Rectal smooth muscle tissue (tissue), 1 donor: ENCODE measurements around the gene HDAC7.

Experiments
- H3K27ac ChIP-seq: one replicate; pipeline ENCODE4 v1.7.0; 2013; ENCODE audit warnings: low read depth, low read length, inconsistent platforms
- H3K27me3 ChIP-seq: one replicate; pipeline ENCODE4 v1.7.0; 2013; ENCODE audit warnings: low read length; ENCODE audit not compliant: control insufficient read depth, insufficient read depth
- H3K36me3 ChIP-seq: one replicate; pipeline ENCODE4 v1.7.0; 2013; ENCODE audit warnings: low read length; ENCODE audit not compliant: control insufficient read depth, insufficient read depth
- H3K4me1 ChIP-seq: one replicate; pipeline ENCODE4 v1.7.0; 2013; ENCODE audit warnings: low read length; ENCODE audit not compliant: control insufficient read depth, insufficient read depth
- H3K4me3 ChIP-seq: one replicate; pipeline ENCODE4 v1.7.0; 2013; ENCODE audit warnings: low read length
- H3K9ac ChIP-seq: one replicate; pipeline ENCODE4 v1.7.0; 2013; ENCODE audit warnings: low read length

Gene HDAC7

DNA sequence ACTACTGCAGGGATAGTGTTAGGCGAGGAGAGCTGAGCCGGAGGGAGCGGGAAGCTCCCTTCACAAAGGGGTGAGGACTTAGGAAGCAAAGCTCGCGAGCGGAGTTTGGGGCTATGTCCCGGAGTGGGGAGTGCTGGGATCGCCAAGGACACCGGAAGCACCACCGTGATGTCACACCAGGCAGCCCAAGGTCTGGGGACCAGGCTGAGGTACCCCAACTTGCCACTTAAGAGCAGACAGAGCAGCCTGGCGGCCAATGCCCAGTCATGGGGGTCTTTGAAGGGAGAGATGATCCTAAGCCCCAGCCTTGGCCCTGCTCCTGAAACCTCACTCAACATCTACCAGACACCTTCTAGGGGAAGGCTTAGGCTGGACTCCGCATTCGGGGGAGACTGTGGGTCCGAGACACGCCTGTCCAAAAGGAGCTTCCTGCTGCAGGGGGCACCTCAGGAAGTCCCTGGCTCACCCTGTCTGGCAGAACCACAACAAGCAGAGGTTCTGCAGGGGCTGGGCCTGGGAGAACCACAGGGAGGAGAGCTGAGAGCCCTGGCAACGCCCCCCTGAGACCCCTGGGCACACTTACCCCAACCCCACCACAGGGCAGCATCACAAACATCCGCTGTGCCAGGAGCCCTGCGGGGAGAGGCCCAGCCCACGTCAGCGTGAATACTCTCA lies 28.9 kb downstream of the HDAC7 start:
- no peak overlapping the region for H3K27ac ChIP-seq
- peaks cover 61% of the 10 kb centered on the region for H3K36me3 ChIP-seq

DNA sequence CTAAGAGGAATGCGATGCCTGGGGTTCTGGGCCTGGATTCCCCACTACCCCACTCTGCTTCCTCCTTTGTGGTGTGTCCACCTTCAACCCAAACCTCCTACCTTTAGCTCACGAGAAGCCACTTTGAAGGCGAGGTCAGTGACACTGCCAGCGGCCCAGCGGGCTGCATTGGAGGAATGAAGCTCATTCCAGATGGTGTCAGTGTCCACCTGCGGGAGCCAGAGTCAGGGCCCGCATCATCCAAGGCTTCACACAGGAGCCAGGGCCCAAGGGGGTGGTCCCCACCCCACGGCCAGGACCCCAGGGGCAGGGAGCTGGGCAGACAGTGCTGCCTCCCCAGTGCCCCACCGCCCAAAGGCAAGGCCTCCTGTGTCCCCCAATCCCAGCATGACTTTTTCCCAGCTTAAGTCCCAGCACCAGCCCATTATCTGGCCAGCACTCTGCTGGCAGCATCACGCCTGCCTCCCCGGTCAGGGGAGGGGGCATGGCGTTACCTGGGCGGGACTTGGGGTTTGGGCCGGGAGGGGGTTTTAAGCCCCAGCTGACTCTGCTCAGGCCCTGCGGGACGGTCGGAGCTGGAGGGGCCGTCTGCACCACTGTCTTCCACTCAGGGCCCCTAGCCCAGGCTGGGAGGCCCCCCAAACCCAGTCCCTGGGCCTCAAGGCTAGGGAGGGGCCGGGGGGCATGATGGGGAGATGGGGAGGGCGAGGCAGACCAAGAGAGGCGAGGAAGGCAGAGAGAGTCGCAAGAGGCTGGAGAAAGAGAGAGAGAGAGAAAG lies 29.8 kb downstream of the HDAC7 start:
- Histone ChIP-seq H3K4me1 (no peaks in the 10 kb centered on the region), H3K27ac (no peak overlapping the region), H3K36me3 (peaks cover 63% of the 10 kb centered on the region), H3K27me3 (no peaks in the 10 kb centered on the region), H3K4me3 (no peak overlapping the region), H3K9ac (no peak overlapping the region)

More for the DNA sequence above, 28.9 kb downstream of the HDAC7 start:
- Histone ChIP-seq H3K27me3 (no peaks in the 10 kb centered on the region), H3K4me3 (no peak overlapping the region), H3K9ac (no peak overlapping the region), H3K4me1 (no peaks in the 10 kb centered on the region)

DNA sequence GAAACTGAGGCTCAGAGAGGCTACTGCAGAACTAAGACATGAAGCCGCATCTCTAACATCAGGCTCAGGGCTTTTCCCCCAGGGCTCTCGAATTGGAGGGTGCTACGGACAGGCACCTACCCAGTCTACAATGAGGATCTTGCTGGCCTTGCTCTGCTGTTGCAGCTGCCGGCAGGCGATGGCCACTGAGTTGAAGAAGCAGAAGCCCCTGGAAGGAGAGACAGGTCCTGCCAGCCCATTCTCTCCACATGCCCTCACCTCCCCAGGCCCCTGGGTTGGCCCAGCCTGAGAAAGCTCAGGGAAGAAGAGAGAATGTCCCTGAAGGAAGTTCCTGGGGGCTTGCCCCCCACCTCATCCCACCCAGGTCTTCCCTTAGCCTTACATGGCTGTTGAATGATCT lies 30.6 kb downstream of the HDAC7 start:
- Histone ChIP-seq H3K4me1 (no peaks in the 10 kb centered on the region), H3K36me3 (peaks cover 62% of the 10 kb centered on the region), H3K9ac (no peak overlapping the region)

DNA sequence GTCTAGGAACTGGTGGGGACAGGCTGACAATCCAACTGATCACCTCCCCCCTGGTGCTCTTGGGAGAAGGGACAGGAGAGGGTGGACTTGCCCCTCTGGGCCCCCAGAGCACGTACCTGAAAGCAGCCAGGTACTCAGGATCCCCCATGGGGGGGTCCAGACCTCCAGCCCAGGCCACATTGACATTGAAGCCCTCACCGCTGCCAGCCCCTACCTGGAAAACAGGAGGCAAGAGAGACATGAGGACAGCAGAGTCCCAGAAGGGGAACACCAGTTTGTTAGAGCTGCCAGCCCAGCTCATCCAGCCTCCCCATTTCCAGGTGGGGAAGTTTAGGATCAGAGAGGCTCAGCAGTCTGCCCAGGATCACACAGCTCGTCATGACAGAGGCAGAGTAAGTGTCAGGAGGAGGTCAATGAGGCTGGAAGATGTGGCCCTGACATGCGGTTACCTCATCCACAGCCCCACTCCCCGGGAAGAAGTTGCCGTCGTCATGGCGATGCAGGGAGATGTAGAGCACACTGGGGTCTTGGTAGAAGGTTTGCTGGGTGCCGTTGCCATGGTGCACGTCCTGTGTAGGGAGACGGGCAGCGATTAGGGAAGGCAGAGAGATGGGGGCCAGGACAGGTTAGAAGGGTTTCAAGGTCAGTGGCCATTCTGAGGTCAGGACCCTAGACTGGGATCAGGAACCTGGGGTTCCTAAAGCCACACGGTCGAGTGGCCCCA lies 31.9 kb downstream of the HDAC7 start:
- no peak overlapping the region for H3K4me3 ChIP-seq
- no peaks in the 10 kb centered on the region for H3K4me1 ChIP-seq
- no peak overlapping the region for H3K9ac ChIP-seq
- no peaks in the 10 kb centered on the region for H3K27me3 ChIP-seq
- H3K27ac ChIP-seq, result no peak overlapping the region
- H3K36me3 ChIP-seq, result peaks cover 65% of the 10 kb centered on the region

More for the DNA sequence above, 30.6 kb downstream of the HDAC7 start:
- H3K27ac ChIP-seq, result no peak overlapping the region
- H3K27me3 ChIP-seq, result no peaks in the 10 kb centered on the region
- no peak overlapping the region for H3K4me3 ChIP-seq

DNA sequence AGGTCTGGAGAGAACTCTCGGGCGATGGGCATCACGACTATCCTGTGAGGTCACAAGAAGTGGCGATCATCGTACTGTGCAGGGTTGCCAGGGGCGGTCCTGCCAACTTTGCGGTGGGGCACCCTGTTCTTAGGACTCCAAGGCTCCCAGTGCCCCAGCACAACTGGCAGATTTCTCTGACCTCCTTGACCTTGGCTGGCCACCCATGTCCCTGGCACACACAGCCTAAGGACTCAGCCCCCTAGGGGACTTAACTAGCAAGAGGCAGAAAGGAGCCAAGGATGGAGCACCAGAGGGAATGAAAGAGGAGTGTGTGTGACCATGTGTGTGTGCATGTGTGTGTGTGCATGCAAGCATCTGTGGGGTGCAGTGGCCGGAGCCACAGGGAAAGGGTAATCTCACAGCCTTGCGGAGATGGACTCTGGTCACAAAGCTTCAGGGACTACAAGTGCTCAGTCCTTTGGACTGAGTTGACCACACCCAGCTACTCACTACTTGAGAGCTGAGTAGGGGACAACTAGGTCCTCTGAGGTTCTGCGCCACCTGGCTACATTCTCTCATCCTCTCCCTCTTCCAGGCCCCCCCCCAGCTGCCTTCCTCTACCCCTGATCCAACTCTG lies 32.9 kb downstream of the HDAC7 start:
- Histone ChIP-seq H3K36me3 (peaks cover 68% of the 10 kb centered on the region), H3K9ac (no peak overlapping the region), H3K27ac (no peak overlapping the region), H3K4me1 (no peaks in the 10 kb centered on the region), H3K4me3 (no peak overlapping the region), H3K27me3 (no peaks in the 10 kb centered on the region)

DNA sequence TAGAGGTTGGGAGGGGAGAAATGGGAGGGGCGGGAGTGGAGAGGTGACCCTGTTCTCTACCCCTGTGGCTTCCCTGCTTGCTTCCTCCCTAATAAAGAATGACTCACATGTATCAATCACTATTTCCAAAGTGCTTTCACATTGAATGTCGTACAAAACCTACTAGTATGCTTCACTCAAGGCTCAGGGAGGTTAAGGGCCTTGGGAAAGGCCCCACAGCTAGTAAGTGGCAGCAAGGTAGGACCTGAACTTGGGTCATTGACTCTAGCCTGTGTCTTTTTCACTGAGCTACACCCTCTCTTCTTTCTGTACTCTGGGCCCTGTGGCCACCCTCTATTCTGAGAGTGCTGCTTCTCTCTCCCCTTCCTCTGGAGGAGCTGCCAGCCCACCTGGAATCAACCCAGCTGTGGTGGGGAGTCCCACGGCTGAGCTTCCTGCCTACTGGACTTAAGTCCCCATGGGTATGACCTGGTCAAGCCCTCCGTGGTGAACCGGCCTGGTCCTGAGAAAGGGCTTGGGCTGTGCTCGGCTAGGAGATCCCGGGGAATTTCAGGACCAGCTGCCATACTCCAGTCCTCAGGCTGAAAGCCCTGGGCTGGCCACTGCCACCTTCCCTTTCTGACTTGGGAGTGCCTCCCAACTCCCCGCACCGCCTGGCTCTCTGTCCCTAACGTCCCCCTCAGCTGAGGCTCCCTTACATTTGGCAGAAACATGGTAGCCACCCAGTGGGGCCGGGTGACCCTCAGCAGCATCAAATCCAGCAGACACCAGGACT lies 33.6 kb downstream of the HDAC7 start:
- H3K27ac ChIP-seq, result no peak overlapping the region
- H3K27me3 ChIP-seq, result no peaks in the 10 kb centered on the region
- H3K4me3 ChIP-seq, result no peak overlapping the region
- H3K36me3 ChIP-seq, result peaks cover 63% of the 10 kb centered on the region
- H3K4me1 ChIP-seq, result no peaks in the 10 kb centered on the region
- no peak overlapping the region for H3K9ac ChIP-seq

DNA sequence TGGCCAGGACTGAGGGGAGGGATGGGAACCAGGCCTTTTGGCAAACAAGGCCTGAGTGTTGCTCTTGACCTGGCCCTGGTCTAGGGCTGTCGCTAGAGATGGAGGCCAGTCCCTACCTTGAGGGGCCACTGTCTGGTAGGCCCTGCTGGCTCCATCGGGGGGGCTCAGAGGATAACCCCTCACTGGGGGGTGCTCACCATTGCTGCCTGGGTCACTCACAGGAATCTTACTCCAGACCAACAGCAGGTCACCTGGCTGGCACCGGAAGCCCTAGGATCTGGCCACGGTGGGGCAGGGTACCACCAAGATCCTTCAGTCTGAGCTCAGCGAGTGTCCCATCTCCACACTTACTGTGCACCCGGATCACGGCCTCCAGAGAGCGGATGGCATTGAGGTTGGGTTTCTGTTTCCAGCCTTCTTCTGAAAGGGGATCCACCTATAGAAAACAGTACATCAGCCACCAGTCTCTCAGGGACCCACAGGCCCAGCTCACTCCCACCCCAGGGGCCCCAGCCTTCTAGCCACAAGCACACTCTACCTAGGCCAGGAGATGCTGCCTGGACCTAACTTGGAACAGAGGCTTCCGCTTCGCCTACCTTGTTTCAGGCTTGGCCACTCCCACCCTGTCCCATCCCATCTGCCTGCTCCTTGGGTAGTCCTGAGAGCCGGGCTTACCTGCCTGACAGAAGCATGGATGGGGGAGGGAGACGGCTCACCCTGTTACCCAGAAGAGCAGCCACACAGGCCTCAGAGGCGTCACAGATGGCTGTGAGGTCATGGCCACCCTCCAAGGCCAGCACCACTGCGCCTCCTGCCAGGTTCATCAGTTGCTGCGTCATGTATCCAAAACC lies 34.4 kb downstream of the HDAC7 start:
- Histone ChIP-seq H3K27ac (no peak overlapping the region), H3K4me3 (no peak overlapping the region), H3K4me1 (no peaks in the 10 kb centered on the region), H3K9ac (no peak overlapping the region), H3K27me3 (no peaks in the 10 kb centered on the region), H3K36me3 (peaks cover 55% of the 10 kb centered on the region)

DNA sequence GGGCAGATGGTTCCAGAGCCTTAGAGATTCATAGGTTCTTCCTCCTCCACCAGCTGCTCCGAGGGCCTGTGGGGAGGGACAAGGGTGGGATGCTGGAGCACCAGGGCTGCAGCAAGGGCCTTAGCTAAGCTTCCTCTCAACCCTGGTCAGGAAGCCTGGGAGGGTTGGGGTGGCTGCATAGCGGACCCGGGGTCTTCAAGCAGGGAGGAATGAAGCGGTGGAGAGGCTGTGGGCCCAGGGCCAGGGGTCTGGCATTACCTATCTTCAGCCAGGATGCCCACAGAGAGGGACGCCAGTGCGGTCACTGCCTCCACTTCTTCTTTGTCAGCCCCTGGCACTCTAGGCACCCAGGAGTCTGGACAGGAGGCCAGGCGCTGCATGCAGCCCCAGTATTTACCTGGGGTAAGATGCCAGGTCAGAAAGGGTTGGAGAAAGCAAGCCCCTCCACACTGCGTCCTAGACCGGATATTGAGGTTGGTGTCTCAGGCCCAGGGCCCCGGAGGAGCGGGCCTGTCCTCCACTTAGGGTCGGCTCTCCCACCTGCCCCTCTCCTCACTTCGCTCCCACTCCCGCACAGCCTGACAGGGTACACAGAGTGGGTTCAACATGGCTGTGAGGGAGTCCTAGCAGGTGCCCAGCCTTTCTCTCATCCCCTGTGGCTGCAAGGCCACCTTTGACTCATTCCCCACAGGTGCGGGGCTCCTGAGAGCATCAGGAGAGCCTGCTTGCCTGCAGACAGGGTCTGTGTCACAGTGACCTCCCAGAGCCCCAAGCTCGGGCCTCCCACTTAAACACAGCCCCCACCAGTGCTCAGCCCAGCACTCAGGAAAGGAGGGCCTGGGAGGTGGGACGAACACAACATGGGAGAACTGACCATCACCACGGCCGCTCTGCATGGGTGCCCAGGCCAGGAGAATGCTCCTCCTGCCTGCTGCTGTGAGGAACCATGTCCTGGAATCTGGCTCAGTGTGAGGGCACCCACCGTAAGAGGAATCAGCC lies 35.6 kb downstream of the HDAC7 start:
- Histone ChIP-seq H3K27ac (no peak overlapping the region), H3K36me3 (peaks cover 46% of the 10 kb centered on the region), H3K4me1 (no peaks in the 10 kb centered on the region), H3K4me3 (no peak overlapping the region), H3K27me3 (no peaks in the 10 kb centered on the region), H3K9ac (no peak overlapping the region)

DNA sequence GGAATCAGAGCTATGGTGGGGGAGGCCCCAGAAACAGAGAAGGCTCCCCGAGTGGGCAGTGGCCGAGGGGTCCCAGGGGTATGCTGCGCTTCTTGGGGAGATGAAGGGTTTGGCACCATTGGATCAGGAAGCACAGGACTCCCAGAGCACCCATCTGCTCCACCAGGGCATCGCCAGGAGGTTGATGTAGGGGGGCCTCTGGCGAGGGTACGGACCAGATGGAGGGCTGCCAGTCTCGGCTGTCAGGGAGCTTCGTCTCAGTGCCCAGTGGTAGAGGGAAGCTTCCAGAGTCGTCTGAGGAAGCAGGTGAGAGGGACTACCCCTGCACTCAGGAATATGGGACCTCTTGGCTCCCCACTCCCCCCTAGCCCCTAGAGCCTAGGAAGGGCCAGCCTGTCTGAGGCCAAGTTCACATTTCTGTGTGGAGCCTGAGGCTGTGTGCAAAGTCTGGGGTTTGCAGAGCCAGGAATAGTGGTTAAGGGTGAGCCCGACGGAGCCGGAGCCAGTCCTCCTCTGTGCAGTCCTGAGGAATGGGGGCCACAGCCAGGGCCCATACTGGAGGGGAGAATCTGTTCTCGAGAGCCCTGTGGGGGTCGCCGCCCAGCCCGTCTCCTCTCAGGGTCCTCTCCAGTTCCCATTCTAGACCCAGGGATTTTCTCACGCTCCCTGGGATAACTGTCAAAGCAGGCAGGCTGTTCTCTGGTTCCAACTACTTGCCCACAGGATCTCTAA lies 36.5 kb downstream of the HDAC7 start:
- no peak overlapping the region for H3K27ac ChIP-seq

DNA sequence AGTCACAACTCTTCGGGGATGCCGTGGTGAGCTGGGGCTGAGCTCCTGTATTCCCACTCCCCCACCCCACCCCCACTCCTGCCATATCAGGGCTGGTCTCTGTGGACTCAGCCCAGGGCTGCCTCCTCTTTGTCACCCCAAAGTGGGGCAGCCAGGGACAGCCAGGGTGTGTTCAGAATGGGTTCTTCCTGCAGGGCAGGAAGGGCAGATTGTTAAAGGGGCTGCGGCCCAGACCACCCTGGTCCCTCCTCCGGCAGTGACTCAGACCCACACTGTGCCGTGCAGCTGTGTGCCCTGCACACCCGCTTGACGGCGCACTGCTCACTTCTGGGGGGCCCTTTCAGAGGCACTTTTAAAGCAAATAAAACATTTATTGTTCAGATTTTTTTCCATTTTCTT lies 37.3 kb downstream of the HDAC7 start:
- Histone ChIP-seq H3K9ac (no peak overlapping the region), H3K4me3 (no peak overlapping the region), H3K27me3 (no peaks in the 10 kb centered on the region), H3K36me3 (peaks cover 29% of the 10 kb centered on the region), H3K27ac (no peak overlapping the region), H3K4me1 (peaks cover 3% of the 10 kb centered on the region)

More for the DNA sequence above, 36.5 kb downstream of the HDAC7 start:
- Histone ChIP-seq H3K27me3 (no peaks in the 10 kb centered on the region), H3K4me3 (no peak overlapping the region), H3K4me1 (peaks cover 1% of the 10 kb centered on the region), H3K9ac (no peak overlapping the region), H3K36me3 (peaks cover 36% of the 10 kb centered on the region)
